ENCODE results near the gene TSPAN5. TPM values are rescaled to one million over a fixed set of nuclear protein-coding genes. Genes with fewer than 3 reads are reported as not detected.

The TSPAN5 gene
- polyA plus RNA-seq, 1 donor from 2014 or later, result 18.8 TPM

- Histone ChIP-seq H3K79me2 (replicated peaks; ENCODE audit: insufficient read depth, low read length) (peaks cover 80% of the 10 kb centered on the region), H3K36me3 (ENCODE audit: insufficient read depth, low read length) (no peaks in the 10 kb centered on the region), H3K4me3 (ENCODE audit: low read length) (no peak overlapping the region), H2AFZ (ENCODE audit: low read depth, low read length) (no peak overlapping the region), H3K27me3 (ENCODE audit: insufficient read depth, low read depth, low read length) (no peaks in the 10 kb centered on the region), H3K27ac (ENCODE audit: low read length) (no peak overlapping the region), H3F3A (ENCODE audit: insufficient read depth, low read length, poor library complexity, severe bottlenecking) (peaks cover 3% of the 10 kb centered on the region), H4K20me1 (ENCODE audit: insufficient read depth) (no peaks in the 10 kb centered on the region), H3K9me3 (ENCODE audit: low read length) (no peaks in the 10 kb centered on the region), H3K4me2 (ENCODE audit: low read length) (no peak overlapping the region), H3K9ac (ENCODE audit: low read length) (no peak overlapping the region), H3K9me2 (ENCODE audit: insufficient read depth, low read length) (no peaks in the 10 kb centered on the region)
- no peak for TF ChIP-seq MXI1 (conservative IDR thresholded peaks at IDR 0.05; ENCODE audit: poor library complexity, severe bottlenecking)
- TF ChIP-seq POLR2AphosphoS5 (IDR thresholded peaks at IDR 0.05), result no peak
- TF ChIP-seq TAF1 (IDR thresholded peaks at IDR 0.05; ENCODE audit: low read depth), result no peak
- TF ChIP-seq REST (IDR thresholded peaks at IDR 0.05; ENCODE audit: borderline replicate concordance), result no peak
- no peak for TF ChIP-seq EZH2 (IDR thresholded peaks at IDR 0.05; ENCODE audit: borderline replicate concordance, insufficient read depth, low read length, poor library complexity, severe bottlenecking)
- TF ChIP-seq SMC3 (conservative IDR thresholded peaks at IDR 0.05; ENCODE audit: poor library complexity), result no peak
- TF ChIP-seq RAD21 (conservative IDR thresholded peaks at IDR 0.05), result no peak
- TF ChIP-seq EP300 (conservative IDR thresholded peaks at IDR 0.05; ENCODE audit: poor library complexity, severe bottlenecking), result no peak
- no peak for TF ChIP-seq CTCF (IDR thresholded peaks at IDR 0.05; ENCODE audit: poor library complexity, severe bottlenecking)
These were observed 5.4 kb downstream of the TSPAN5 start for GRCh38 chr4:98652996-98653395.

- no peaks in the 10 kb centered on the region for H3K27me3 ChIP-seq (ENCODE audit: insufficient read depth, low read depth, low read length)
- no peak overlapping the region for H2AFZ ChIP-seq (ENCODE audit: low read depth, low read length)
- no peaks in the 10 kb centered on the region for H3K36me3 ChIP-seq (ENCODE audit: insufficient read depth, low read length)
- no peak overlapping the region for H3K9ac ChIP-seq (ENCODE audit: low read length)
- peaks cover 54% of the 10 kb centered on the region for H3K79me2 ChIP-seq (replicated peaks; ENCODE audit: insufficient read depth, low read length)
- no peak for TF ChIP-seq SMC3 (conservative IDR thresholded peaks at IDR 0.05; ENCODE audit: poor library complexity)
- no peak for TF ChIP-seq TAF1 (IDR thresholded peaks at IDR 0.05; ENCODE audit: low read depth)
- no peak for TF ChIP-seq RAD21 (conservative IDR thresholded peaks at IDR 0.05)
- no peak for TF ChIP-seq POLR2AphosphoS5 (IDR thresholded peaks at IDR 0.05)
- no peak for TF ChIP-seq MXI1 (conservative IDR thresholded peaks at IDR 0.05; ENCODE audit: poor library complexity, severe bottlenecking)
- no peak for TF ChIP-seq EP300 (conservative IDR thresholded peaks at IDR 0.05; ENCODE audit: poor library complexity, severe bottlenecking)
- no peak for TF ChIP-seq EZH2 (IDR thresholded peaks at IDR 0.05; ENCODE audit: borderline replicate concordance, insufficient read depth, low read length, poor library complexity, severe bottlenecking)
- TF ChIP-seq REST (IDR thresholded peaks at IDR 0.05; ENCODE audit: borderline replicate concordance), result no peak
- H3K4me2 ChIP-seq (ENCODE audit: low read length), result no peak overlapping the region
- no peak overlapping the region for H3K27ac ChIP-seq (ENCODE audit: low read length)
- H3K9me2 ChIP-seq (ENCODE audit: insufficient read depth, low read length), result no peaks in the 10 kb centered on the region
- H3K4me3 ChIP-seq (ENCODE audit: low read length), result no peak overlapping the region
- H4K20me1 ChIP-seq (ENCODE audit: insufficient read depth), result no peaks in the 10 kb centered on the region
- no peaks in the 10 kb centered on the region for H3F3A ChIP-seq (ENCODE audit: insufficient read depth, low read length, poor library complexity, severe bottlenecking)
- H3K9me3 ChIP-seq (ENCODE audit: low read length), result no peaks in the 10 kb centered on the region
These were observed 9.8 kb downstream of the TSPAN5 start for GRCh38 chr4:98648602-98649001.

Measured in neural cell (in vitro differentiated cells).